ENCODE measurements around the gene CDT1. TPM values are rescaled to one million over a fixed set of nuclear protein-coding genes. Genes with fewer than 3 reads are reported as not detected.
"Not testable (repeated sequence)": the region's sequence is repeated elsewhere in the genome, so short reads cannot be mapped to it uniquely, and the experiment has no call there.

CDT1 gene
- total and polyA plus RNA-seq, 9 donors: 0.18 to 3.2 (median 0.95) TPM; not detected in 1

- no peaks in the 10 kb centered on the region for H3K9me3 ChIP-seq
- DNase-seq: no peak
- H3K36me3 ChIP-seq: no peaks in the 10 kb centered on the region
- no peak for TF ChIP-seq EP300 (IDR thresholded peaks at IDR 0.05)
- no peak for TF ChIP-seq CTCF (IDR thresholded peaks at IDR 0.05)
- TF ChIP-seq POLR2A (IDR thresholded peaks at IDR 0.05): no peak
- no peak overlapping the region for H3K27ac ChIP-seq
- WGBS, 3 donors: 72 to 83% (median 76%) methylated on average over 19 to 20 of the region's 20 CpGs
- H3K4me1 ChIP-seq (ENCODE audit: insufficient read depth): no peaks in the 10 kb centered on the region
- intact Hi-C loops (cut with DNase I): no loop called here
- no peaks in the 10 kb centered on the region for H3K27me3 ChIP-seq
- no peak overlapping the region for H3K4me3 ChIP-seq
These were observed 16.9 kb downstream of the CDT1 start for GRCh38 chr16:88820385-88821025.

- WGBS, 3 donors: 81 to 92% (median 87%) methylated on average over 22 of the region's 22 CpGs
- TF ChIP-seq POLR2A (IDR thresholded peaks at IDR 0.05) (no peak), CTCF (IDR thresholded peaks at IDR 0.05) (no peak), EP300 (IDR thresholded peaks at IDR 0.05) (no peak)
- no peak overlapping the region for H3K27ac ChIP-seq
- intact Hi-C loops (cut with DNase I): no loop called here
- H3K36me3 ChIP-seq: no peaks in the 10 kb centered on the region
- H3K9me3 ChIP-seq: no peaks in the 10 kb centered on the region
- no peak overlapping the region for H3K4me3 ChIP-seq
- DNase-seq: no peak
- no peaks in the 10 kb centered on the region for H3K27me3 ChIP-seq
- no peaks in the 10 kb centered on the region for H3K4me1 ChIP-seq (ENCODE audit: insufficient read depth)
These were observed 17.7 kb downstream of the CDT1 start for GRCh38 chr16:88821168-88821850.

GRCh38 chr16:88822281-88823040, 18.9 kb downstream of the CDT1 start:
- H3K36me3 ChIP-seq: no peaks in the 10 kb centered on the region
- no peak overlapping the region for H3K4me3 ChIP-seq
- DNase-seq: no peak
- H3K27ac ChIP-seq: no peak overlapping the region
- TF ChIP-seq CTCF (IDR thresholded peaks at IDR 0.05) (no peak), POLR2A (IDR thresholded peaks at IDR 0.05) (no peak), EP300 (IDR thresholded peaks at IDR 0.05) (no peak)
- WGBS, 3 donors: 92 to 95% (median 93%) methylated on average over 24 of the region's 24 CpGs
- no peaks in the 10 kb centered on the region for H3K27me3 ChIP-seq
- H3K9me3 ChIP-seq: no peaks in the 10 kb centered on the region
- intact Hi-C loops (cut with DNase I): no loop called here
- no peaks in the 10 kb centered on the region for H3K4me1 ChIP-seq (ENCODE audit: insufficient read depth)

GRCh38 chr16:88823646-88824045, 20.1 kb downstream of the CDT1 start:
- H3K36me3 ChIP-seq: not testable (repeated sequence)

More at GRCh38 chr16:88823646-88824045, 20.1 kb downstream of the CDT1 start:
- 94 to 97% (median 97%) methylated on average over 19 to 29 of the region's 31 CpGs for WGBS, 3 donors
- H3K4me3 ChIP-seq; intact Hi-C loops (cut with DNase I); H3K9me3 ChIP-seq; DNase-seq; H3K27ac ChIP-seq; H3K4me1 ChIP-seq (ENCODE audit: insufficient read depth); H3K27me3 ChIP-seq: not testable (repeated sequence)

Measured in ovary (tissue), 9 donors.